GM21528 (cell line): ENCODE measurements around the gene HIC2.
A peak's percentile ranks its signal among the peaks of the same experiment; 100 is the strongest.
"Not testable (repeated sequence)": the region's sequence is repeated elsewhere in the genome, so short reads cannot be mapped to it uniquely, and the experiment has no call there.

Source experiments
- ATAC-seq: cut with Tn5 transposase; IDR thresholded peaks from one replicate; pipeline ENCODE4 v1.9.1; 2021; ENCODE audit warnings: mild to moderate bottlenecking, moderate library complexity; ENCODE audit not compliant: unreplicated experiment, low FRiP score

The HIC2 gene

GRCh38 chr22:21449531-21450319 lies 32.6 kb downstream of the HIC2 start:
- no peak for ATAC-seq

- ATAC-seq: no peak
Measured at GRCh38 chr22:21450320-21450831, 33.2 kb downstream of the HIC2 start.

GRCh38 chr22:21450858-21451353 lies 33.7 kb downstream of the HIC2 start:
- no peak for ATAC-seq

- ATAC-seq: no peak
Measured at GRCh38 chr22:21451545-21452520, 34.7 kb downstream of the HIC2 start.

- not testable (repeated sequence) for ATAC-seq
Measured at GRCh38 chr22:21452666-21453065, 35.5 kb downstream of the HIC2 start.

GRCh38 chr22:21454998-21455333 lies 37.8 kb downstream of the HIC2 start:
- not testable (repeated sequence) for ATAC-seq

GRCh38 chr22:21455334-21456089 lies 38.3 kb downstream of the HIC2 start:
- ATAC-seq: no peak

GRCh38 chr22:21457023-21457787 lies 40.0 kb downstream of the HIC2 start:
- ATAC-seq: no peak

GRCh38 chr22:21462672-21463071 lies 45.5 kb downstream of the HIC2 start:
- ATAC-seq: not testable (repeated sequence)

GRCh38 chr22:21467337-21468193 lies 50.4 kb downstream of the HIC2 start, which contains the start of gene TMEM191C:
TMEM191C (plus strand) TSS chr22:21467387; CDS start chr22:21467460, 73 bp downstream.
- ATAC-seq: peak; percentile 21

- peak; percentile 88 for ATAC-seq
Measured at GRCh38 chr22:21468194-21469096, 51.3 kb downstream of the HIC2 start.

GRCh38 chr22:21469097-21469994 lies 52.2 kb downstream of the HIC2 start:
- ATAC-seq: not testable (repeated sequence)

GRCh38 chr22:21472984-21473383 lies 55.8 kb downstream of the HIC2 start:
- ATAC-seq: not testable (repeated sequence)

GRCh38 chr22:21473664-21474063 lies 56.5 kb downstream of the HIC2 start:
- not testable (repeated sequence) for ATAC-seq

GRCh38 chr22:21484039-21484438 lies 66.9 kb downstream of the HIC2 start:
- not testable (repeated sequence) for ATAC-seq

GRCh38 chr22:21487723-21488122 lies 70.6 kb downstream of the HIC2 start:
- ATAC-seq: not testable (repeated sequence)
